Pons (tissue), 1 donor: ENCODE measurements around the gene SLC39A3.

Experiments
- DNase-seq: peaks from one replicate; pipeline ENCODE4 v3.0.0-alpha.2; 2016; ENCODE audit warnings: low spot score

The SLC39A3 gene

GRCh38 chr19:2747349-2747748, 7.5 kb upstream of the SLC39A3 start:
- DNase-seq, result no peak

- no peak for DNase-seq
Measured at GRCh38 chr19:2744113-2744512, 4.3 kb upstream of the SLC39A3 start.

- DNase-seq, result no peak
Measured at GRCh38 chr19:2743099-2743498, 3.3 kb upstream of the SLC39A3 start.

- DNase-seq, result no peak
Measured at GRCh38 chr19:2740314-2740656, 468 bp upstream of the SLC39A3 start.

GRCh38 chr19:2736550-2737190, 3.1 kb downstream of the SLC39A3 start:
- no peak for DNase-seq

- DNase-seq, result no peak
Measured at GRCh38 chr19:2735374-2735773, 4.4 kb downstream of the SLC39A3 start.

- no peak for DNase-seq
Measured at GRCh38 chr19:2734589-2735288, 5.1 kb downstream of the SLC39A3 start.

GRCh38 chr19:2733930-2734588, 5.8 kb downstream of the SLC39A3 start:
- DNase-seq, result no peak

GRCh38 chr19:2732883-2733282, 6.9 kb downstream of the SLC39A3 start:
- DNase-seq, result no peak

GRCh38 chr19:2732157-2732725, 7.6 kb downstream of the SLC39A3 start:
- no peak for DNase-seq

- no peak for DNase-seq
Measured at GRCh38 chr19:2731181-2731995, 8.4 kb downstream of the SLC39A3 start.

- no peak for DNase-seq
Measured at GRCh38 chr19:2729943-2730818, 9.6 kb downstream of the SLC39A3 start.

GRCh38 chr19:2728783-2729387, 10.9 kb downstream of the SLC39A3 start:
- DNase-seq, result no peak

GRCh38 chr19:2727640-2727944, 12.2 kb downstream of the SLC39A3 start:
- no peak for DNase-seq

- DNase-seq, result no peak
Measured at GRCh38 chr19:2726904-2727639, 12.7 kb downstream of the SLC39A3 start.

- no peak for DNase-seq
Measured at GRCh38 chr19:2726160-2726855, 13.5 kb downstream of the SLC39A3 start.

GRCh38 chr19:2724148-2724557, 15.7 kb downstream of the SLC39A3 start:
- no peak for DNase-seq

GRCh38 chr19:2723747-2724146, 16.1 kb downstream of the SLC39A3 start:
- no peak for DNase-seq

- no peak for DNase-seq
Measured at GRCh38 chr19:2723345-2723715, 16.5 kb downstream of the SLC39A3 start.
